Left lung (tissue), 10 donors: ENCODE data around the gene STRA8. TPM values are rescaled to one million over a fixed set of nuclear protein-coding genes. Genes with fewer than 3 reads are reported as not detected.

Experiments used
- ATAC-seq: fragments of 200-7000 bp; cut with Tn5 transposase; one replicate; pipeline ENCODE4 v1.9.1; 2020; ENCODE audit warnings: moderate library complexity
- DNase-seq, 4 donors: peaks; one replicate each; pipeline ENCODE4 v3.0.0-alpha.2; 2013 to 2020
- H3K27ac ChIP-seq, 2 donors: fragments of 200-600 bp; sonication (generic) in 1 of 2; one replicate each; pipeline versions ENCODE4 v1.5.0 to v1.8.0; 2020 to 2021
- H3K27me3 ChIP-seq, 2 donors: fragments of 200-600 bp; sonication (generic) in 1 of 2; one replicate each; pipeline versions ENCODE4 v1.5.0 to v1.8.0; 2020 to 2021
- H3K36me3 ChIP-seq, 2 donors: fragments of 200-600 bp; sonication (generic) in 1 of 2; one replicate each; pipeline versions ENCODE4 v1.5.0 to v1.8.0; 2020 to 2021
- H3K4me1 ChIP-seq, 2 donors: fragments of 200-600 bp; one replicate each; pipeline ENCODE4 v1.8.0; 2021
- H3K4me3 ChIP-seq, 2 donors: fragments of 200-600 bp; sonication (generic) in 1 of 2; one replicate each; pipeline versions ENCODE4 v1.5.0 to v1.8.0; 2020 to 2021; ENCODE audit warnings: mild to moderate bottlenecking in 1 of 2
- H3K9me3 ChIP-seq, 2 donors: fragments of 200-600 bp; sonication (generic) in 1 of 2; one replicate each; pipeline versions ENCODE4 v1.5.0 to v1.8.0; 2020 to 2021
- intact Hi-C, 2 donors: fragments of 100-400 bp; cut with DNase I; formaldehyde crosslinking; loops; one replicate each; pipeline versions ENCODE4 v1.11.2 to v1.14.2; 2022
- polyA plus RNA-seq, 6 donors: library from polyadenylated mRNA; unstranded; fragments of 120-200 nt; gene quantifications; one replicate each; pipeline ENCODE4 v1.2.1, GENCODE V29; 2013; ENCODE audit not compliant: insufficient read length in 6 of 6
- total RNA-seq, 2 donors: library from RNA; stranded (reverse); fragmentation: NEBNext Ultra II Directional; extraction: Animal tissue kit (Norgen Biotek cat#: 25700); gene quantifications; one replicate each; pipeline ENCODE4 v1.2.1, GENCODE V29; 2021
- TF ChIP-seq, protein P1 (sequence below), 2 donors: fragments of 200-600 bp; sonication (generic) in 1 of 2; IDR thresholded peaks; one replicate each; pipeline versions ENCODE4 v1.5.0 to v1.8.0; 2021; ENCODE audit warnings: antibody characterized with exemption in 2 of 2
- donor health status: DM: no; HTN: yes; CAD: no.
- donor health status: DM: no; HTN: no; CAD: no.

STRA8 gene
- total and polyA plus RNA-seq, 8 donors, result 0.14 to 0.40 (median 0.20) TPM; not detected in 3

DNA sequence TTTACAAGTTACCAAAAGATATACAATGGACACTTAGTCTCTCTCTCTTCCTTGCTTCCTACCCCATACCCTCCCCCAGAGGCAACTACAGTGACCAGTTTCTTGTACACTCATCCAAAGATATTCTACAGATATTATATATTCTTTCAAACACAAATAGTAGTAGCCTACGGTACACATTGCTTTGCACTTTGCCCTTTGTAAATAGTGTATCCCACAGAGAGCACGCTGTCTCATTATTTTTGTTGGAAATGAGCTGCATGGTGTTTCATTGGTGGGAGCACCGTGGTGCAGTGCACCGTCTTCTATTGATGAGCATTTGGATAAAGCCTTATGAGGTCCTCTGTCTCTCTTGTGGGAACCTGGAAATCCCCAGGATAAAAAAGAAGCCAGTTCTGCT is 24.2 kb downstream of the STRA8 start:
- intact Hi-C loops, result no loop called here

DNA sequence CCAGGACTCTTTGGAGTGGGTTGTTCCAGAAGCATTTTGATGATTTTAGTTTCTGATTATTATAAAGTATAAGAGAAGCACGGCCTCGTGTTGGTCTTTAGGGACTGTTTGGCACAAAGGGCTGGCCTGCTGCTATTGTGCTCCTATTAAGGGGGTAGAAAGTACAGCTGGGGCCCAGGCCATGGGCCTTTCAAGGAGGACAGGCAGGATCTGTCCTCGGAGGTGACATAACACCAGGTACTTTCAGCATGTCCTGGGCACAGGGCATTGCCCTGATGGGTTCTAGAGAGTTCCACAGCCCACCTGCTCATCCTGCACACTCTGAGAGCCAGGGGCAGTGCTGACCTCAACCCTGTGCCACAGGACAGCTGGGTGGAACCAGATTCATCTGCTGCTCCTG is 24.9 kb downstream of the STRA8 start:
- Histone ChIP-seq H3K4me3 (no peak overlapping the region), H3K27me3 (no peaks in the 10 kb centered on the region), H3K36me3 (no peaks in the 10 kb centered on the region), H3K4me1 (peaks cover 14 to 18% of the 10 kb centered on the region in 2 donors), H3K9me3 (peaks cover 0 to 2% of the 10 kb centered on the region in 2 donors), H3K27ac (no peak overlapping the region)
- ATAC-seq (no peak), DNase-seq (no peak)
- TF ChIP-seq, protein P1, sequence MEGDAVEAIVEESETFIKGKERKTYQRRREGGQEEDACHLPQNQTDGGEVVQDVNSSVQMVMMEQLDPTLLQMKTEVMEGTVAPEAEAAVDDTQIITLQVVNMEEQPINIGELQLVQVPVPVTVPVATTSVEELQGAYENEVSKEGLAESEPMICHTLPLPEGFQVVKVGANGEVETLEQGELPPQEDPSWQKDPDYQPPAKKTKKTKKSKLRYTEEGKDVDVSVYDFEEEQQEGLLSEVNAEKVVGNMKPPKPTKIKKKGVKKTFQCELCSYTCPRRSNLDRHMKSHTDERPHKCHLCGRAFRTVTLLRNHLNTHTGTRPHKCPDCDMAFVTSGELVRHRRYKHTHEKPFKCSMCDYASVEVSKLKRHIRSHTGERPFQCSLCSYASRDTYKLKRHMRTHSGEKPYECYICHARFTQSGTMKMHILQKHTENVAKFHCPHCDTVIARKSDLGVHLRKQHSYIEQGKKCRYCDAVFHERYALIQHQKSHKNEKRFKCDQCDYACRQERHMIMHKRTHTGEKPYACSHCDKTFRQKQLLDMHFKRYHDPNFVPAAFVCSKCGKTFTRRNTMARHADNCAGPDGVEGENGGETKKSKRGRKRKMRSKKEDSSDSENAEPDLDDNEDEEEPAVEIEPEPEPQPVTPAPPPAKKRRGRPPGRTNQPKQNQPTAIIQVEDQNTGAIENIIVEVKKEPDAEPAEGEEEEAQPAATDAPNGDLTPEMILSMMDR (IDR thresholded peaks at IDR 0.05), result no peak
- intact Hi-C loops, result no loop called here

More for the DNA sequence above, 24.2 kb downstream of the STRA8 start:
- H3K9me3 ChIP-seq, result no peaks in the 10 kb centered on the region
- H3K27me3 ChIP-seq, result no peaks in the 10 kb centered on the region
- H3K36me3 ChIP-seq, result no peaks in the 10 kb centered on the region
- ATAC-seq (no peak), DNase-seq (no peak)
- TF ChIP-seq, protein P1 (IDR thresholded peaks at IDR 0.05), result no peak
- peaks cover 14 to 22% of the 10 kb centered on the region in 2 donors for H3K4me1 ChIP-seq
- no peak overlapping the region for H3K4me3 ChIP-seq
- no peak overlapping the region for H3K27ac ChIP-seq

DNA sequence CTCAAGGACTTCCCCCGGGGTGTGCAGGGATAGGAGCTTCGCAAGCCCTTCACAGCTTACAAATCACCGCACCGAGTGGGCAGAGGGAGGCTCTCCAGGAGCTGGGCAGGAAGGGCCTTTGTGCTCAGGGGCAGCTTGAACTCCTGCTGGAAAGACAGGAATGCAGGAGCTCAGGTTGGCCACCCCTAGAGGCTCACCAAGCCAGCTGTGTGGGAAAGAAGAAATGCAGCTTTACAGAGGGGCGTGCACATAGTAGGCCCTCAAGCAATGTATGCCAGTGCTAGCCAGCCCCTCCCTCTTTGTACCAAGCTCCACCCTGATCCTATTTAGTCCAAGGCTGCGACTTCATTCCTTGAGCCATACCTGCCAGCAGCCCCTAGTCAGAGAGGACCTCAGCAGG is 26.1 kb downstream of the STRA8 start:
- TF ChIP-seq, protein P1 (IDR thresholded peaks at IDR 0.05), result no peak
- DNase-seq, result no peak
- ATAC-seq, result no peak
- Histone ChIP-seq H3K36me3 (no peaks in the 10 kb centered on the region), H3K4me3 (no peak overlapping the region), H3K27me3 (no peaks in the 10 kb centered on the region), H3K4me1 (peaks cover 5 to 7% of the 10 kb centered on the region in 2 donors), H3K27ac (no peak overlapping the region), H3K9me3 (peaks cover 0 to 6% of the 10 kb centered on the region in 2 donors)
- intact Hi-C loops, result no loop called here

DNA sequence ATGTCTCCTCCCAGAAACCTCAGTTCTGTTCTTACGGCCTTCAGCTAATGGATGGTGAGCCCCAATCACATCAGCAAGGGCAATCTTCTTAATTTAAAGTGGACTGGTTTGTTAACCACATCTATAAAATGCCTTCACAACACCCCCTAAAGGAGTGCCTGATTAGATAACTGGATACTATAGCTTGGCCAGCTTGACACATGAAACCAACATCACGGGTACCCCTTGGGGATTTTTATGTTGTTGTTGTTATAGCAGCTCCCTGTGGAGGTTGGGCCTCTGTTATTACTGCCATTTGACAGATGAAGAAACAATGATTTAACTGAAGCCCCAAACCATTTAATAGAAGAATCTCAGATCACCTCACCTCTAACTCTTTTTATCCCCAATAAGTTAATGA is 26.8 kb downstream of the STRA8 start:
- Histone ChIP-seq H3K27ac (no peak overlapping the region), H3K9me3 (peaks cover 0 to 8% of the 10 kb centered on the region in 2 donors), H3K4me1 (no peaks in the 10 kb centered on the region), H3K36me3 (no peaks in the 10 kb centered on the region), H3K4me3 (no peak overlapping the region), H3K27me3 (no peaks in the 10 kb centered on the region)
- ATAC-seq (no peak), DNase-seq (no peak)
- intact Hi-C loops, result no loop called here
- TF ChIP-seq, protein P1 (IDR thresholded peaks at IDR 0.05), result no peak

DNA sequence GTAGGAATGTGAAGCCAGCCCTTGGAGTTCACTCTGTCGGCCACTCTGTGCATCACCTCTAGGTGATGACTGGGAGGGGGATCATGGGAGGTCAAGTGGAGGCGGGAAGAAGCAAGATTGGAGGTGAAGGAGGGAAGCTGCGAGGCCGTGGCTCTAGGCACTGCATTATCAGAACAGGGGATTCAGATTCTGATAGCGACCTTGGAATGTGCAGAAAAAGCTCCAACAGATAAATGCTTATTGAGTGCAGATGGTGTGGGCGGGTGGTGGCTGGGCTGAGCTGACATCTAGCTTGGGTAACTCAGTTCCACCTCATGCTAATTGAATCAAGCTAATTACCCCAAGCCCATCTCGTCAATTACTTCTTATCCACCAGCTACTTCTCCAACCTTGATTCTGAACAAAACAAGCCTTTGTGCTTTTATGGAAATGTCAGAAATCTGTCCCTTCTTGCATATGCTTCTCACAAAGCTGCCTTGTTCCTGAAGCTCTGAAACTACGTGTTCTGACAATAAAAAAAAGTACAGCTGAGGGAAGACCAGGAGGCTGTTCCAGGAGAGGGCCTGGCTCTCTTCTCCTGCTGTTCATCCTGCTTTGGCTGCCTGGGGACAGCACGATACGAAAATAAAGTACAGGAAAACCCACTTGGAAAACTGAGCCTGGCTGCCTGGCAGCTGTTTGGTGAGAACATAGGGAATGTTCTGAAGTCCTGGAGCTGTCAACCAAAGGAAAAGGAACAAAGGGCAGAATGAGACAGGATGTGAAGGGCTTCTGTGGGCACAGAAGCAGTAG is 27.5 kb downstream of the STRA8 start:
- ATAC-seq, result no peak
- Histone ChIP-seq H3K36me3 (no peaks in the 10 kb centered on the region), H3K4me1 (no peaks in the 10 kb centered on the region), H3K4me3 (no peak overlapping the region), H3K27me3 (no peaks in the 10 kb centered on the region), H3K9me3 (peaks cover 0 to 9% of the 10 kb centered on the region in 2 donors), H3K27ac (no peak overlapping the region)
- TF ChIP-seq, protein P1 (IDR thresholded peaks at IDR 0.05), result no peak
- intact Hi-C loops, result no loop called here
- peak in 2 of 4 donors; percentile 60 to 75 for DNase-seq
